Measurements from ENCODE around the gene DHCR24. TPM values are rescaled to one million over a fixed set of nuclear protein-coding genes. Genes with fewer than 3 reads are reported as not detected.

DHCR24 gene
- total and polyA plus RNA-seq, 2 donors (not counting 1 experiment from before 2014, with no cell fraction given) = 5.2 to 13.3 TPM

- WGBS (ENCODE audit: insufficient coverage) = 83% methylated on average over 1 of the region's 3 CpGs
- Mint-ChIP-seq H3K9me3 (ENCODE audit: insufficient read depth) (peaks cover 20% of the 10 kb centered on the region), H3K27me3 (peaks cover 22% of the 10 kb centered on the region), H3K4me1 (no peaks in the 10 kb centered on the region), H3K4me3 (no peak overlapping the region), H3K27ac (no peak overlapping the region)
- H3K9me3 ChIP-seq (ENCODE audit: control extremely low read depth in 1 of 3, control insufficient read depth in 2 of 3, insufficient read depth in 1 of 3, low read length in 2 of 3) = peaks cover 1 to 30% (median 18%) of the 10 kb centered on the region in 3 donors
- ATAC-seq (ENCODE audit: low read depth) (no peak), DNase-seq (no peak)
- H3K36me3 ChIP-seq (replicated peaks in 1 of 2; ENCODE audit: control extremely low read depth in 1 of 2, control insufficient read depth in 1 of 2, extremely low read depth in 1 of 2, insufficient read depth in 2 of 2, low read length in 1 of 2) = no peaks in the 10 kb centered on the region
- H2AFZ ChIP-seq (ENCODE audit: insufficient read depth, low read depth, low read length, poor library complexity, severe bottlenecking) = no peak overlapping the region
- POLR2A ChIA-PET = no interaction called here
- intact Hi-C loops (cut with micrococcal nuclease) = no loop called here
- H3K4me1 ChIP-seq (ENCODE audit: control insufficient read depth in 2 of 2, insufficient read depth in 2 of 2, low read length in 2 of 2) = no peaks in the 10 kb centered on the region
- H3K79me2 ChIP-seq (ENCODE audit: control insufficient read depth, insufficient read depth, low read length) = no peaks in the 10 kb centered on the region
- CTCF ChIA-PET = no interaction called here
- H4K20me1 ChIP-seq (ENCODE audit: control insufficient read depth, insufficient read depth, low read length, poor library complexity, severe bottlenecking) = no peaks in the 10 kb centered on the region
- H3K4me2 ChIP-seq (replicated peaks; ENCODE audit: low read depth, low read length, poor library complexity, severe bottlenecking) = no peak overlapping the region
- no peak overlapping the region for H3K4me3 ChIP-seq (ENCODE audit: control extremely low read depth in 1 of 5, extremely low read depth in 1 of 5, insufficient read depth in 1 of 5, low read depth in 2 of 5, low read length in 4 of 5)
- no peak overlapping the region for H3K27ac ChIP-seq (ENCODE audit: low read length in 2 of 2)
- no peak for TF ChIP-seq EZH2 (IDR thresholded peaks at IDR 0.05; ENCODE audit: borderline replicate concordance, insufficient read depth, low read depth, low read length, poor library complexity, severe bottlenecking)
- no peak for TF ChIP-seq CTCF (IDR thresholded peaks at IDR 0.05)
- H3K27me3 ChIP-seq (replicated peaks in 1 of 4; ENCODE audit: control extremely low read depth in 1 of 4, control insufficient read depth in 3 of 4, insufficient read depth in 4 of 4, low read length in 3 of 4) = no peaks in the 10 kb centered on the region
- no peak overlapping the region for H3K9ac ChIP-seq (ENCODE audit: low read length)
These were observed 63.3 kb downstream of the DHCR24 start for GRCh38 chr1:54823670-54824069.

DNA sequence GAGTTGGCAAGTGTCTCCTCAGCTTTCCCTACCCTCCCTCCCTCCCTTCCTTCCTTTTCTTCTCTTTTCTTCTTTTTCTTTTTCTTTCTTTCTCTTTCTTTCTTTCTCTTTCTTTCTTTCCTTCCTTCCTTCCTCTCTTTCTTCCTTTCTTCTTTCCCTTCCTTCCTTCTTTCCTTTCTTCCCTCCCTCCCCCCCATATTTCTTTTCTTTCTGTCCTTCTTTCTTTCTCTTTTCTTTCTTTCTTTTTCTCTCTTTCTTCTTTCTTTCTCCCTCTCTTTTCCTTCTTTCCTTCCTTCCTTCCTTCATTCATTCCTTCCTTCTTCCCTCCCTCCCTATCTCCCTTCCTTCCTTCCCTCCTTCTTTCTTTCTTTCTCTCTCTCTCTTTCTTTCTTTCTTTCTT, 67.3 kb downstream of the DHCR24 start:
- H2AFZ ChIP-seq (ENCODE audit: insufficient read depth, low read depth, low read length, poor library complexity, severe bottlenecking) = no peak overlapping the region
- intact Hi-C loops (cut with micrococcal nuclease) = no loop called here
- H3K4me1 ChIP-seq (ENCODE audit: control insufficient read depth in 2 of 2, insufficient read depth in 2 of 2, low read length in 2 of 2) = no peaks in the 10 kb centered on the region
- no peaks in the 10 kb centered on the region for H3K79me2 ChIP-seq (ENCODE audit: control insufficient read depth, insufficient read depth, low read length)
- ATAC-seq (ENCODE audit: low read depth) (no peak), DNase-seq (no peak)
- H3K9ac ChIP-seq (ENCODE audit: low read length) = no peak overlapping the region
- peaks cover 0 to 12% (median 7%) of the 10 kb centered on the region in 3 donors for H3K9me3 ChIP-seq (ENCODE audit: control extremely low read depth in 1 of 3, control insufficient read depth in 2 of 3, insufficient read depth in 1 of 3, low read length in 2 of 3)
- H3K4me1 Mint-ChIP-seq = no peaks in the 10 kb centered on the region
- H3K4me3 ChIP-seq (ENCODE audit: control extremely low read depth in 1 of 5, extremely low read depth in 1 of 5, insufficient read depth in 1 of 5, low read depth in 2 of 5, low read length in 4 of 5) = no peak overlapping the region
- H3K4me3 Mint-ChIP-seq = no peak overlapping the region
- peaks cover 15% of the 10 kb centered on the region for H3K9me3 Mint-ChIP-seq (ENCODE audit: insufficient read depth)
- H3K27ac Mint-ChIP-seq = no peak overlapping the region
- peaks cover 22% of the 10 kb centered on the region for H3K27me3 Mint-ChIP-seq
- POLR2A ChIA-PET = no interaction called here
- CTCF ChIA-PET = interaction anchor here (0.6 to 1.2 kb wide), 2 partner anchors 19 to 29 kb away, joined by 3 to 4 read pairs; partner anchors contain the start of gene TTC22
- H3K36me3 ChIP-seq (replicated peaks in 1 of 2; ENCODE audit: control extremely low read depth in 1 of 2, control insufficient read depth in 1 of 2, extremely low read depth in 1 of 2, insufficient read depth in 2 of 2, low read length in 1 of 2) = no peaks in the 10 kb centered on the region
- H3K4me2 ChIP-seq (replicated peaks; ENCODE audit: low read depth, low read length, poor library complexity, severe bottlenecking) = no peak overlapping the region
- no peak for TF ChIP-seq EZH2 (IDR thresholded peaks at IDR 0.05; ENCODE audit: borderline replicate concordance, insufficient read depth, low read depth, low read length, poor library complexity, severe bottlenecking)
- TF ChIP-seq CTCF (IDR thresholded peaks at IDR 0.05) = peak; percentile 17
- H3K27ac ChIP-seq (ENCODE audit: low read length in 2 of 2) = no peak overlapping the region
- no peaks in the 10 kb centered on the region for H3K27me3 ChIP-seq (replicated peaks in 1 of 4; ENCODE audit: control extremely low read depth in 1 of 4, control insufficient read depth in 3 of 4, insufficient read depth in 4 of 4, low read length in 3 of 4)
- H4K20me1 ChIP-seq (ENCODE audit: control insufficient read depth, insufficient read depth, low read length, poor library complexity, severe bottlenecking) = no peaks in the 10 kb centered on the region
